AG08395 (cell line): ENCODE data around the gene TCERG1L.

Source experiments
- DNase-seq: peaks from one replicate; pipeline ENCODE4 v3.0.0; 2012; ENCODE audit warnings: mixed read lengths, low spot score

TCERG1L gene

DNA sequence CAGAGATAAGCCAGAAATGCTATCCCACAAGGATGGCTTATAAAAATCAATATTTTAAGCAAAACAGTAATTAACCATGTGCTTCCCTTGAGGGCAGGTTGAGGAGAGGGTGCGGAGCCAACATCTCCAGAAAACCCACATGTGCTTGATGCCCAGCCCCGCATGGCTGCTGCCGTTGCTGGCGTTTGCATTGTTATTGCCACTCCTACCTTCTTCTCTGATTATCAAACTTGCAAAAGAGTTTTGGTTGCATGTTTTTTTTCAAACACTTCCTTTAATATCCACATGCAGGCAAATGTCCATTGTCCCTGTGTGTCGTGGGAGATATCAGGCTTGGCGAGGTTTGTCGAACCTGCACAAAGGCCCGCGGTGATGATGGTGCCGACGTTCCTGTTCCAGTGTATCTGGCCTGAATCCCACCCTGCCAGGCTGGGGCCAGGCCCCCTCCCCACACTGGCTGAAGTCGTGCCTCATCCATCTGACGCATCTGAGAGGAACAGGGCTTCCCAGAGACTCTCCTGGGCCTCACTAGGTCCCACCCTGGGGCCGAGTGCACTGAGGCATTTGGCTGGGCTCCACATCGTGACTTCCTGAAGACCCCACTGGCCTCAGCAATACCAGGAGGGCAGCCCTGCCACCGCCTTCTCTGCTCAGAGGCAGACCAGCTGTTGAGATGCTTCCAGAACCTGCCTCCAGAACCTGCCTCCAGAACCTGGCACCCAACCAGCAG lies 40.9 kb downstream of the TCERG1L start:
- DNase-seq: no peak

DNA sequence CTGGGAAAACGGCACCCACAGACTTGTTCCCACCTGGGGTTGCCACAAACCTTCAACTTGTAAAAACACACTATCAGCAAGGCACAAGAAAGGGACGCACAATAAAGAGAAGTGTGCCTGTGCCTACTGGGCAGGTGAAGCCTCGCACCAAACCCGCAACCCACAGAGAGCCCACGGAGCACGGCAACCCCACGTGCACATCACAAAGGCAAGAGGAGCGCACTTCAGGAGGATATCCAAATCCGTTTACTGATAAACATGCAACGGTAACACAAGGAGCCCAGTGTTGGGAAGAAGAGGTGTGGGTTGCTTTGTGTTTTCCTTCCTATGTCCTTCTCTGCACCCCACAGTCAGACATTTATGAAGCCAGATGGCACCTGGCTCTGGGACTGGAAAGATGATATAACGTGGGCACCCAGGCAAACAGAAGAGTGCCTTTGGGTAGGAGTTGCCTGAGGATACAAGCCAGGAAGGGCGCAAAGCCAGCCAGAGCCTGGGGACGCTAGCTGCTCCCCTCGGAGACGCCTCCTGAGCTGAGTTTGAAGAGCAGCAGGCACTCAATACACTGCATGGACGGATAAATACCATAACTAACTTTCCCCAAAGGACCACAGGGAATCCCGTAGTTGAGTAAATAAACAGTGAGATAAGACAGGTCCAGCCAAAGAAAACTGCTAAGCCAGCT lies 41.6 kb downstream of the TCERG1L start:
- no peak for DNase-seq

DNA sequence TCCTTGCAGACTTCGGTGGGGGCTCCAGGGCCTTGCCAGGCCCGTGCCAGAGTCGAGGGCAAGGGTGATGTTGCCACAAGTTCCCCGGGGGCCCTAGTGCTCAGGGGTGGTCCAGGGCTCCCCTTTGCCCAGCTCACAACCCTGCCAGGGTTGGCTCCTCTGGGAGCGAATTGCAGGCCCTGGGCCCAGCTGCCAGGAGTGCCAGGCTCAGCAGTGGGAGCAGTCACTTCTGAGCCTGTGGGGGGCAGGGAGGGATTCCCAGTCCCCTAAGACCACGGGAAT lies 43.8 kb downstream of the TCERG1L start:
- DNase-seq: no peak

DNA sequence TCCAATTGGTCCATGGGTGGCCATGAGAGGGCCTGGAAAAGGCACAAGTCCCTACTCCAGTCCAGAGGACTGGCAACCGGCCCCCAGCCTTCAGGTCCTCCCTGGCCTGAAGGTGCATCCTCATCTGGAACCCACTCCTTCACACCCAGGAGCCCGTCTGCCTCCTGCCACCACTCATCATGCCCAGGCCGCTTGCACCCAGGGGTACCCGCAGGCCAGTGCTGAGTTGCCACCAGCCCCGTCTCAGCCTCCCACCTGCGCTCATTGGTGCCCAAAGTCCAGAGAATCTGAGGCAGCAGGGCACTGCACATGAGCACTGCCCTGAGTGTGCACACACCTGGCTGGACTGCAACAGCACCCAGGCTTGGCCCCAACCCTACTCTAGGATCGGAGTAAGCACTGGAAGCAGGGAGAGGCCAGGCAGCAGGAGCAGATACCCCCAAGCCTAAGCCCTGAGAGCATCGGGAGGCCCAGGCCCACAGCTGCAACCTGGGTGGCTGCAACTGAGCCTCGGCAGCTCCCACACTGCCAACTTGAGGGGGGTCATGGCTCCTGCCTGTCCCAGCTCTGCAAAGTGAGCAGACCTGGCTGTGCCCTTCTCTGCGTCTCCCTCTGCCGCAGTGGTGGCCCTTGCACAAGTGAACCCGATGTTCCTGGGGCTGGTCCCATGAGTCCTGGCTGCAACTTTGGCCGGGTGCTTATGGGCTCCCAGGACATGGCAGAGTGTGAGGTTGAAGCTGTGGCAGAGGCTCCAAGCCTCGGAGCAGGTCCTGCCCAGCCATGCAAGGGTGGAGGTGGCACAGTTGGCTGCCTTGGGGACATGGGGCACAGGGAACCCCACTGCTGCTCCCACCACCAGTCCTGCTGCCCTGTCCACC lies 44.3 kb downstream of the TCERG1L start:
- DNase-seq: no peak

DNA sequence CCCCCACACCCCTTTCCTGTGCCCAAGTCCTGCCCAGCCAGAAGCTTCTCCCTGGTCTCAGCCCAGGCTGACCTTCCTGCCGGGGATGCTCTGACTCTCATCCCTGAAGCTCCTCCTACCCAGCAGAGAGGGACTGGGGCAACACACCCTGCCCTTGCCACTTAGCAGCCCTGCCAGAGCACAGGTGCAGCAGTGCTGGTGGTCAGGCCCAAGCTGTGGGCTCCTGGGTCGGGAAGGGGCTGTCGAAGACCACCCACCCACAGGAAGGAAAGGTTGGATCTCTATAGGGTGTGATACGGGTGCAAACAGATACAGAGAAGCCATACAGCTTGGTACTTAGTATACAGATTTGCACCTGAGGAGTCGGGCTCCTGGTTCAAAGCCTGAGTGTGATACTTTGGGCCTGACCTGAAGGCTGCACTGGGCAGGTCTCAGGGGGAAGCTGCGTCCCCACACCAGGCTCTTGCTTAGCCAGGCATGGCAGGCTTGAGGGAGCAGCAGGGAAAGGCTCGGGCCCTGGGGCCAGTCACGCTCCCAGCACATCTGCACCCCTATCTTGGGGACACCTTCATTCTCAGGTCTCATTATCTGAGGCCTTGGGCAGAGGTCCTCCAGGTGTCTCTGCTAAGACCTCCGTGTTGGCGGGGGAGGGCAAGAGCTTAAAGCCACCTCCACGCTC lies 47.3 kb downstream of the TCERG1L start:
- DNase-seq: no peak

DNA sequence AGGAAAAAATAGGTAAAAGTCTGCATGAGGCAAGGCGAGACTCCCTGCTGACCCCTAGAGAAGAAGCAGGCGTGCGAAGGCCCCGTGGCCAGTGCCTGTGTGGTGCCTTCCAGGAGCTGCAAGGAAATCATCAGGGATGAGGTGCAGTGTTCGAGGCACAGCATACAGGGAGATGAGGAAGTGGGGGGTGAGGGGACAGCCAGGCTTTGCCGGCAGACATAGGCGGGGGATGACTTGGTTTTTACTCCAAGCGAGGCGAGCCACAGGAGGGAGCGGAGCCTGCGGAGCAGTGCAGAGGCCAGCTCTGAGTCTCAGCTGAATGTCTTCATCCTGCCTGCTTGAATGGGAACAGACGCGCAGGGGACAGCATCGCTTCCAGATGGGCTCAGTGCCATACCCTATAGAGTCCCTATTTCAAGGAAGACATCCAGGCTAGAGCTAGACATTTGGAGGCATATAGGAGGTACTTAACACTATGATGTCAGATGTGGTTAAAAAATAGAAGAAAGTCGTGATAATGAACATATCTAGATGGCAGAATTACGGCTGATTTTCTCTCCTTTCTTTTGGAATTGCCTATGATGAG lies 49.5 kb downstream of the TCERG1L start:
- DNase-seq: no peak

DNA sequence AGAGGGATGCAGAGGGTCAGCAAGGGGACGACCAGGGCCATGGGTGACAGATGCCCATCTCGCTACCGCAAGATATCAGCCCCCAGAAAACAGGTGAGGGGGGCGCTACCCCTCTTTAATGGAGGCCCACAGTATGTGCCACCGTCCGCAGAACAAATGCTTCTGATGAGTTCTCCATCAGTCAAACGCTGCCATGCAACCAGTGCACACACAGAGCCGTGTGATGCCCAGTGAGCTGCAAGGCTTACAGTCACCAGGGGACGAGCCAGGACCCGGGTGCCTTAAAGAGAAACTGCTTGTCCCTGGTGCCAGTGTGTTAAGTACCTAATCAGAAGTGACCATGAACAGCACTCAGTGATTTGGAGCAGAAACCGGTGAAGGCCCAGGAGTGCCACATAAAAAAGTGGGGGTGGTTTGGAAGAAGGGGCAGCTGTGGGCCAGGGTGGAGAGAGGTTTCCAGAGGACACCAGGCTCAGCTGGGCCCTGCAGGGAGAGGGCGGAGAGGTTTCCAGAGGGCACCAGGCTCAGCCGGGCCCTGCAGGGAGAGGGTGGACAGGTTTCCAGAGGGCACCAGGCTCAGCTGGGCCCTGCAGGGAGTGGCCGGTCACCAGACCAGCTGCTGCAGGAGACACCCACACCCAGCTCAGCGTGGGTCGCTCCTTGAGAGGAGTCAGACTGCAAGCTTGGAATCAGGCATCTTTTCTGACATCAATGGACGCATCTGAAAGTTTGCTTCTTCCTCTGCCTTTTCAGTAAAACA lies 50.9 kb downstream of the TCERG1L start:
- DNase-seq: no peak

DNA sequence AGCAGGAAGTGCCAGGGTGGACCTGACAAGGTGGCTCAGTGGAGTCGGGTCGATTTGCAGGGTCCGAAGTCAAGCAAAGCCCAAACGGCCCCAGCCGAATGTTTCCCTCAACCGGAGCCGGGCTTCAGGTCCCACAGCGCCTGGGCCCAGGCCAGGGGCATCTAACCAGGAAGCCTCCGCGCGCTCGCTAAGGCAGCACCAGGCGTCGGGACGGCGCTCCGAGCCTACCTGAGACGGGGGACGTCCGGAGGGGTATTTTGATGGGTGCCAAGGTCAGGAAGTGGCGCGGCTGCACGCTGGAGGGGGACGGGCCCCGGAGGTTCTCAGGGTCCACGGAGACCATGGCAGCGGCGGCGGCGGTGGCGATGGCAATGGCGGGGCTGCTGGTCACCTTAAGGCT lies 51.5 kb downstream of the TCERG1L start:
- no peak for DNase-seq

DNA sequence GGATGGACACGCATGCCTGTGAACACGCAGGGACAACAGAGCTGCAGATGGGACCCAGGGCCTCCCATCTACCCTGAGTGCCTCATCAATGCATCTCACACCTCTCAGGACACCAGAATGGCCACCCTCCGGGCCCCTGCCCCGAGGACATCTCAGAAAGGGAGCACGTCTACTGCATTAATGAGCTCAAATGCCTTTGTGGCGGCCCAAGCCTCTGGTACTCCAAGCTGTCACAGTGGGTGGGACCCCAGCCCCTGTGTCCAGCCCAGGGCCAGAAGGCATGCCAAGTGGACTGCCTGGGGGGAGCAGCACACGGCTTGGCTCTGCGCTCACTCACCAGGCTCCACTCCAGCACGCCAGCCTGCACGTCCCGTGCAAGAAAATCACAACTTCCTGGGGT lies 52.0 kb downstream of the TCERG1L start:
- no peak for DNase-seq

DNA sequence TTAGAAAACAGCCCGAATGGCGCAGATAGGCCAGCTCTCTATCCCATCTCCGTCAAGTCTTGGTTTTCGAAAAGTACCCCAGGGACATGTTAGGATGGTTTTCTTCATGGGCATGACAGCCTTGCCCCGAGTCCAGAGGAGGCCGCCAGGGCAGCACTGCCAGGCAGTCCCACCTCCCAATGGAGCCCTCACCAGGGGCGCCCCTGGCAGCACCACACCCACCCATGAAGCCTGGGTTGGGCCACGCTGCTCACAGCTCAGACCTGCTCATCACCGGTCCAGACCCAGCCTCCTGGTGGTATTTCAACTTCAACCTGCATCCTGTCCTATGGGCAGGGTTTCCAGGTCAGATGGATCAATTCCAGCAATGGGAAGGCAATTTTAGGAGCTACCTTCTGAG lies 53.3 kb downstream of the TCERG1L start:
- DNase-seq: no peak

DNA sequence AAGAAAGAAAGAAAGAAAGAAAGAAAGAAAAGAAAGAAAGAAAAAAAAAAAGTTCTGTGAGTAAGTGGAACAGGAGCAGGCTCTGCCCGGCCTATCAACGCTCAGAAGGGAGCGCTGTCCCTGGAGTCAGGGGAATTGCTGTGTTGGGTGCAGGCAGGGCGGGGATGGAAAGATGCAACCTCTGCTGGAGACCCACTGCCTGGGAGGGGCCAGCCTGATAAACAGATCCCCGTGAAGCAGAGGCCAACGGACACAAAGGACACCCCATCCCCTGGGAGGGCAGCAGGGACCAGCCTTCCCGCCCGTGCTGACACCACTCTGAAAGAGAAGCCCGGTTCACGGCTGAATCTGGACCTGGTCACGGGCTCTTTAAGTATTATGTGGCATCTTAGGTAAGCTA lies 54.5 kb downstream of the TCERG1L start:
- DNase-seq: no peak

DNA sequence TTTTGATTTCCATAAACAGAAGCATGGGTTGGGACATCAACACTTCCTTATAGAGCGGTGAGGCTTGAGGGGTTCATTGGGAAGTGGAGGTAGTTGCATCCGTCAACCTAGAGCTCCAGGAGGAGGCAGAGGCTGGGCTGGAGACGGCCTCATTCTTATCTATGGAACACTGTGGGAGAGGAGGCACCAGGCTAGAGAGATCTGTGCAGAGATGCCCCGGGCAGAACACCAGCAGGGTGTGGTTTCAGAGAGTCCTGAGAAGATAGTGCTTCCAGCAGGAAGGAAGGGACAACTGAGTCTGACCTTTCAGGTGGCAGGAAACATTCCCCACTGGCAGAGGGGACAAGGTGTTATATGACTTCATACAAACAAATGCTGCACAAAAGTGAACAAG lies 56.7 kb downstream of the TCERG1L start:
- no peak for DNase-seq

DNA sequence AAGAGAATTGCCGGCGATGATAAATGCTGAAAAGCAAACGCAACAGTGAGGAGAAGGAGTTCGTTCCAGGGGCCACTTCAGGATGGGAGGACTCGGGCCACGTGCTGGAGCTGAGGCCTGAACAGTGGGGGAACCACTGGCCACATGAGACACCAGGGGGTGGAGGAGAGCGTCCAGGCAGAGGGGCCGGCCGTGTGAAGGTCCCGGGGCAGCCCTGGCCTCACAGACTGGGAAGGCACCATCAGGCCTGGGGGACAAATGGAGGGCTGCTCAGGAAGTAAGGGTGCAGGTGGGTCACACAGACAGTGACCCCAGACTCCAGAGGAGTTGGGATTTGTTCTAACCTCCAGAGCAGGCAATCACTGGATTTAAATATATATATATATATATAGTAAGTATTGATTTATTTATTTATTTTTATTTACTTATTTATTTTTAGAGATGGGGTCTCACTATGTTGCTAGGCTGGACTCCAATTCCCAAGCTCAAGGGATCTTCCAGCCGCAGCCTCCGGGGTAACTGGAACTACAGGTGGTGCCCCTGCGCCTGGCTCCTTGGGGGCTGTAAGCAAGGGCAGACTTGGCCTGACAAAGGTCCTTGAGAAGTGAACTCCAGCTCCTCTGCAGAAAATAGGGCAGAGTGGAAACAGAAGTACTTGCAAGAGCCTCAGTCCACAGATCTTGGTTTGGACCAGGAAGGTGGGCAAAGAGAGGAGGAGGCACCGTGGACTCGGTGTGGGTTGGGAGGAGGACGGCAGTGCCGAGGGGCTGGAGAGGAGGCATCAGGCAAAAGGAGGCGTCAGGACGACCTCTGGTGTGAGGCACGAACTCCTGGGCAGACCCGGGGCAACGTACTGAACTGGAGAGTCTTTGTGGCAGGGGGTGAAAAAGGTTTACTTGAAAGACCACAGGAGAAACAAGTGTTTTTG lies 57.3 kb downstream of the TCERG1L start:
- no peak for DNase-seq

DNA sequence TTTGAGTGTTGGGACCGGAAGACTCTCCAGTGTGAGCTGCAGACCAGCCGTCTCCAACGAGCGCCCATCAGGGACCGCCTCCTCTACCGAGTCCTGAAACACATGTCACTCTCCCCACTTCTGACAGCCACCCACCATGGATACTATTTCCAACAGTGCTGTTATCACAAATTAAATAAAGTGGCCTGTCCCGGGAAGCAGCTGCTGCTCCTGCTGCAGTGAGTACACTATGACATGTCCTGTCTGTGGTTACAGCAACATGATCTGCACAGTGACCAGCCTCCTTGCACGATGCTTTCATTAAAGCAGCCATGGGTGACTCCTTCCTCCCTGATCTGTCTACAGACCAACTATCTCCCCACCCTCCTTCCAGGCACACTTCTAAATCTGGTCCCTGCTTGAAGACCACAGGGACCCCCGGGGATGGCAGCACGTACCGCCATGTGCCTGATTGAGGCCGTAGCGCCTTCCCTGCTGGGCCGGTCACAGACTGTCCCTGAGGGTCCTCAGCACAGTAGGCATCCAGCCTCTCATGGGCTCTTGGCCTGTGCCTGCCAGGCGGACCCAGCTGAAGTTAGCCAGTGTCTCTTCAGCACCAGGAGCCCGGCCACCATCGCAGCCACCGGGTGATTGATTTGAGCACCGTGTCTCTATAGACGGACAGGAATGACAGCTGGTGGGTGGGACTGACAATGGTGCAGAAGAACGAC lies 58.8 kb downstream of the TCERG1L start:
- no peak for DNase-seq

DNA sequence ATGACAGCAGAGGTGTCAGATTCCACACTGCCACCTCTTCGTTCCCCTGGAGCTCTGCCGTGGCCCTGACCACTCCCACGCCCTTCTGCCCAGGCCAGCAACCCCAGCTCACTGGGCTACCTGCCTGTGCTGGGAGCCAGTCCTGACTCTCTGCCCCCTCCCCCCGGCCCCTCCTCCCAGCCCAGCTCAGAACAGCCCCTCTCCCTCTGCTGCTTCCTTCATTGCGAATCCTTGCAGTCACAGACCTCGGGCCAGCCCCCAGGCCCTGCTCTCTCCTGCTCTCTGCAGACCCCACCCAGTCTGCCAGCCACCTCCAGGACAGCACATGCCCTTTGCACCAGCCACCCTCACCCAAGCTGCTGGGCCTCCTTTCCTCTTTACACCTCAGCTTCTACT lies 60.4 kb downstream of the TCERG1L start:
- no peak for DNase-seq

DNA sequence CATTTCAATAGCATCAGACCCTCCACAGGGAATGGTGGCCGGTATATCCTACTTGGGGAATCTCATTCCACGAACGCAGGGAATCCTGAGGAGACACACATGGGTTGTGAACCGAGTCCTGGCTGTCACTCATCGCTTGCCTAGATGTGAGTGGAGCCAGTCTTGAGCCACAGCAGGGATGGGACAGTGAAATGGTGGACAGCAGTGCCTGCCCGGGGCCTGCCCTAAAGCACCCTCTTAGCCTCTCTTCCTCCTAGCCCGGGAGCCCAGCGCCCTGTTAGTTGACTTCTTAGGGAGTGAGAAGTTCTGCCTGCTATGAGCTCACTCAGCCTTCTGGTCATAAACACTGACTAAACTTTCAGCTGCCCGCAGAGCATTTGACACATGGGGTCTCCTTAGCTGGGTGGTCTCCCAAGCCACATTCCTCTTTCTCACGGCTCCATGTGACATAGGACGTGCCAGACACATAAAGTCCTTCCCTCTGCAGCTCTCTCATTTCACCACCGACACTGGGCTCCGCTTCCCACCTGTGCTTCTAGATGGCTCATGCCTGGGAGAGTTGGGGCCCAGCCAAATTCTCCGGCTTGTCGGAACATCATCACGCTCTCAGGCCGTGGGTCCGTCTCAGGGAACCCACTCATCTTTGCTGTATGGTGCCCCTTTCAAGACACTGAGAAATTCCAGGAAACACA lies 60.9 kb downstream of the TCERG1L start:
- no peak for DNase-seq

DNA sequence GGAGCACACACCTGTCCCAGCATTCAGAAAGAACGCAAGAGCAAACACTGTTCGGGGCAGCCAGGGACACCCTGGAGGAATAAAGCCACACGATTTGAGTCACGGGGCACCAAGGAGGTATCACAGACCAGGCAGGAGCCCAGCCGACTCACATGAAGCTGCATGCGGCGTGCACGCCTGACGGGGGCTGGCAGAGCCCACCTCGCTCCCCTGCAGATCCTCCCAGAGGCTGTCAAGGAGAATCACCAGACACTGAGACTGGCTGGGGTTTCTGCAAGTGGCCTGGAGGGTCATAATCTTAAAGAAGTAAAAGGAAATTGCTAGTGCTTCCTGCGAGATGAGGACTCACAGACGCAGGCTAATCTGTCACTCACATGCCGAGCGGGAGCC lies 61.6 kb downstream of the TCERG1L start:
- no peak for DNase-seq

DNA sequence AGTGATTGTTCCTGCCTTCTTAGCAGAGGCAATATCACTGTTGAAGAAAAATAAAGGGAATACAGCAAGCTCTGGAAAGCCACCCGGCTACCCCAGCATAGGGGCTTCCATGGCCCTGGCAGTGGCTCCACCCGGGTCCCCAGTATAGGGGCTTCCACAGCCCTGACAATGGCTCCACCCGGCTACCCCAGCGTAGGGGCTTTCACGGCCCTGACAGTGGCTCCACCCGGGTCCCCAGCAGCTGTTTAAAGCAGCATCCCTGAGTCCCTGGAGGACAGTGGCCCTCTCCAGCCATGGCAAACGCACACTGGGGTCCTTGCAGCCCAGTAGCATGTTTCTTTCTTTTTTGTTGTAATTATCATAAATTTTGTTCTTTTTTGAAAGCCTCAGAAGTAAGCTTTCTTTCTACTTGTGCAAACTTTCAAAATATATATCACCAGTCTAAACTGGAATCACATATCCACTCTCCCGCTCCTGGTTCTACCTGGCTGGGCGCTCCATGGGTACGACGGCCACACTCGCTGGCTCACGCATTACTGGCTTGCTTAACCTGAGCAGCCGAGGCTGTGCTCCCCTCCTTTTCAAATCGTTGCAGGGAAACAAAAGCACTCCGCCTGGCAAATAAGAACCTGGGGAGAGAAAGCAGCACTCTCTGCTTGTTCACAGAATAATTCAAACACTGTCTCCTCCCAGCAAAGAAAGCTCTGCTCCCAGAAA lies 62.1 kb downstream of the TCERG1L start:
- no peak for DNase-seq
